CD4-positive, alpha-beta T cell treated with Interleukin-6 at 100 ng/mL for 8 hours (primary cell): Measurements from ENCODE around the gene MINDY4B.

ENCODE experiments used
- DNase-seq: peaks from one replicate; pipeline ENCODE4 v3.0.0-alpha.2; 2020; ENCODE audit warnings: mixed read lengths, low spot score

The MINDY4B gene

GRCh38 chr3:150844484-150844883, 60.8 kb downstream of the MINDY4B start:
- no peak for DNase-seq

- DNase-seq, result no peak
Observed at GRCh38 chr3:150843241-150843640, 62.0 kb downstream of the MINDY4B start.

- no peak for DNase-seq
Observed at GRCh38 chr3:150840802-150841515, 64.3 kb downstream of the MINDY4B start.

DNA sequence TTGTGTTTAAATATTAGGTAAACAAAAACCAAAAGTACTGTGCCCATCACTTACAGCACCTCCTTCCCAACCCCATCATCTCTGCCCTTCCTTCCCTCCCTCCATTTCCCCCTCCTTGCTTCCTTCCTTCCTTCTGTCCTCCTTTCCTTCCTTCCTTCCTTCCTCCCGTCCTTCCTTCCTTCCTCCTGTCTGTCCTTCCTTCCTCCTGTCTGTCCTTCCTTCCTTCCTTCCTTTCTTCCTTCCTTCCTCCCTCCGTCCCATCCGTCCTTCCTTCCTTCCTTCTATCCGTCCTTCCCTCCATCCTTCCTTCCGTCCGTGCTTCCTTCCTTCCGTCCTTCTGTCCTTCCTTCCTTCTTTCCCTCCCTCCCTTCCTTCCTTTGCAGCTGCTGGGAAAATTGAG, 74.5 kb downstream of the MINDY4B start:
- DNase-seq, result no peak

DNA sequence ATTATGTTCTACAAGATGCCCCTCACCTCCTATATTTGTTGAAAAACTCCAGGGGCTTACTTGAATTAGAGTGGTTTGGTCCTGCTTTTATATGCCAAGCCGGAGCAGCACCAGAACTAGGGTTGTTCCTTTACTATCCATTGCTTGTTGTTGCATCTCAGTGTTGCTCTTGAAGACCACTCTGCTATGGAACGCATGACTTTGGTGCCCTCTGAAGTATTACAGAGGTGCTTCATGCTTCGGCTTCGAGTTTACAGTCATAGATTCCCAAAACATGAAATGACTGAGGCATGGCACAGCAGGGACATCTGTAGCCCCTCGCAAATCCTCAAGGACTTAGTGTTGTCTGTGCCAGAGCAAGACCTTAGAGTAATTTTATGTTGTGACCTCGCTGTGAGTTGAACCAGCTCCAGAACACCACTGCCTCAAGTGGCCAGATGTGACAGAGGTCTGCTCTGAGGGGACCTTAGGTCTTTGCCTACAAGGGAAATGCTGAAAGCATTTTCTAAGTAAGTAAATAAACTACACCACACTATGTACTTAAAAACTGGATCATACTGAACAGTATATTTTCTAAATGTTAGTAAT, 75.1 kb downstream of the MINDY4B start:
- DNase-seq, result no peak

- no peak for DNase-seq
Observed at GRCh38 chr3:150829408-150829807, 75.8 kb downstream of the MINDY4B start.

- no peak for DNase-seq
Observed at GRCh38 chr3:150828997-150829396, 76.2 kb downstream of the MINDY4B start.

GRCh38 chr3:150828261-150828660, 77.0 kb downstream of the MINDY4B start:
- DNase-seq, result no peak

- DNase-seq, result no peak
Observed at GRCh38 chr3:150826466-150827282, 78.6 kb downstream of the MINDY4B start.

DNA sequence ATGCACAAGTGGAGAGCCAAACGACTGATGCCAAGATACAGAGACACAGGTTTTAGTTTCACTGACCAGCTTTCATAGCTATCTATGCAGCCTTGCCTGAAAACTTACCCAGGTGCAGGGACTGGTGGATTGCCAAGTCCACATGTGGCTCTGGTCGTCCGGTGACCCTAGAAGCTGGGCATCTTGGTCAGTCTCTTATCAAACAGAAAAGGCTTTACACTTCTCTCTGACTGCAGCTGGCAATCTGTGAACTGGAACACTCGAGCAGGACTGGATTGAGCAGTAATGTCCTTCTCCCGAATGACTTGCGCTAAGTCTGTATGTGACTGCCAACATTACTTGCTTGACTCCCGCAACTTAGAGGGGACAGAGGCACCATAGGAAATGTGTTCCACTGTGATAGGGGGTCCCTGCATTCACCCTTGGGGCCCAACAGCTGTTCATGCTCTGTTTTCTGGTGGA, 79.3 kb downstream of the MINDY4B start:
- no peak for DNase-seq

DNA sequence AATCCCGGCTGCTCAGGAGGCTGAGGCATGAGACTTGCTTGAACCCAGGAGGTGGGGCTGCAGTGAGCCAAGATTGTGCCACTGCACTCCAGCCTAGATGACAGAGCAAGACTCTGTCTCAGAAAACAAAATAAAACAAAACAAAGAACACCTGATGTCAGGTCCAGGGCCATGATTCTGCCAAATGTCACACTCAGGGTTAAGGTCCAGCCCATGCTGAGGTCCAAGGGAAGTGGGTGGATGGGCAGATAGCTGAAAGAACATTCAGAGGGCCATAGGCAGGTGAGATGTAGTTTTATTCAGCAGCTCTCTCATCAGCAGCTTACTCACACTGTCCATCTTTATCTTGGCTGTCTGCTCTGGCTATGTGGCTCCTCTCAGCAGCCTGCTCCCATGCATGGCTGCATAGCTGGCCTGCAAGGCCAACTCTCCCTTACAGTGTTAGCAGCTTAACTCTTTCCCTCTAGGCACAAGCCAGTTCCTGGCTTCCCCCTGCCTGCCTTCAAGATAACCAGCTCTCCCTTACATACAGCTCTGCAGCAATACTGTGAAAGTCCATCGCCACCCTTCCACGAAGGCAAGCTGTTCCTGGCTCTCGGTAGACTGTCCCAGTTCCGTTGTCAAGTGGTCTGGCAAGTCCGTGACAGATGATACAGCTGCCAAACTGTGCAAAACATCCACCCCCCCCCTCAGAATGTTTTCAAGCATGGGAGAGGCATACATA, 79.9 kb downstream of the MINDY4B start:
- no peak for DNase-seq

- no peak for DNase-seq
Observed at GRCh38 chr3:150823277-150823676, 82.0 kb downstream of the MINDY4B start.

DNA sequence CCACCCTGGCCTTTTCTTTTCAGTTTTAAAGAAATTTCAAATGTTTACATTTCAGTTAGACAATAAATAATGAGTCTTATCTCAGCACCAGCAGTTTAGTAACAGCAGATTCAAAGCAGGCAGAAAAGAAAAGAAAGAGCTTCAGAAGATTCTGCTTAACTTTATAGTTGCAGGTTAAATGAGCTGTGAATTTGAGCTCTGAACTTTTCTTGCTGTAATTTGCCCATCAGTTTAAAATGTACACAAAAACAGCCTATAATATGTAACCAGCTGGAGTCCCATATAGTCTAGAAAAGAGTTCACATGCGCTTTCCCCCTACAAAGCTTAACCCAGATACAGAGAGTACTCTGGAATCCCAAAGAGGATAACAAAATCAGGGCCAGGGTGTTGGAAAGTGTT, 82.6 kb downstream of the MINDY4B start:
- DNase-seq, result no peak
